Measurements from ENCODE around the gene FRRS1. TPM values are rescaled to one million over a fixed set of nuclear protein-coding genes. Genes with fewer than 3 reads are reported as not detected.

Gene FRRS1
- total RNA-seq, 5 donors from 2014 or later (not counting 1 experiment from before 2014, with no cell fraction given) = 0.20 to 1.2 (median 0.45) TPM; not detected in 1

DNA sequence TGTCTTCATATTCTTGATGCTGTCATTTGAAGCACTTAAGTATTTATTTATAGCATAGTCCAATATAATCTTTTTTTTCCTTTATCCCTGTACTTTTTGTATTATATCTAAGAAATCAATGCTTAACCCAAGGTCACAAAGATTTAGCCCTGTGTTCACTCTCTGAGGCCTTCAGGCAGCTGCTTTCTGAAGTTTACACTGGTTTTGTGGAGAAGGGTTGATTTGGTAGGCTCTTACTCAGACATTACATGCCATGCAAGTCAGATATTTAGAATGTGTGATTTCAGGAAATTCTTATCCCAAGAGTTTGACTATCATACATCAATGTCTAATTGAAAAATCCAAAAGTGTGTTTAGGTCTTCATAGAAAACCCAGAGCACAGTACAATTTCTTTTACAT is 64.2 kb downstream of the FRRS1 start:
- CTCF ChIA-PET = no interaction called here
- H3K9me3 ChIP-seq = no peaks in the 10 kb centered on the region

DNA sequence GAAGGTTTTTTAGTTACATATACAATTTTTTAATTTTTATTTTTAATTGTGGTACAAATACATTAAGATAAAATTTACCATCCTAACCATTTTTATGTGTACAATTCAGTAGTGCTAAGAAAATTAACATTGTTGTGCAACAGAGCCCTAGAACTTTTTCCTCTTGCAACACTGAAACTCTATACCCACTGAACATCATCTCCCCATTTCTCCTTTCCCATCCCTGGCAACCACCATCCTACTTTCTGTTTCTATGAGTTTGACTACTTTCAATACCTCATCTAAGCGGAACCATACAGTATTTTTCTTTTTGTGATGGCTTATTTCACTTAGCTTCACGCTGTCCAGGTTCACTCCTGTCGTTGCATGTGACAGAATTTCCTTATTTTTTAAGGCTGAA is 66.4 kb downstream of the FRRS1 start:
- Mint-ChIP-seq H3K27ac (no peak overlapping the region), H3K27me3 (peaks cover 29% of the 10 kb centered on the region in 2 donors), H3K9me3 (no peaks in the 10 kb centered on the region), H3K36me3 (no peaks in the 10 kb centered on the region), H3K4me1 (peaks cover 11 to 15% (median 12%) of the 10 kb centered on the region in 3 donors), H3K4me3 (no peak overlapping the region)
- ChIA-PET CTCF (no interaction called here), POLR2A (no interaction called here)
- WGBS (ENCODE audit: insufficient coverage) = 90% methylated on average over 2 of the region's 3 CpGs
- ATAC-seq (replicated peaks in 1 of 4) (no peak), DNase-seq (no peak)
- Histone ChIP-seq H3K27me3 (replicated peaks in 1 of 2; ENCODE audit: control insufficient read depth in 2 of 2, extremely low read depth in 1 of 2, insufficient read depth in 2 of 2, low read length in 1 of 2) (peaks cover 0 to 5% of the 10 kb centered on the region in 2 experiments), H3K27ac (ENCODE audit: low read length) (no peak overlapping the region), H3K36me3 (ENCODE audit: control insufficient read depth in 2 of 2, extremely low read depth in 1 of 2, insufficient read depth in 1 of 2, low read length in 1 of 2) (no peaks in the 10 kb centered on the region), H3K9me3 (no peaks in the 10 kb centered on the region), H3K4me1 (ENCODE audit: control insufficient read depth in 1 of 2, extremely low read depth in 1 of 2, insufficient read depth in 2 of 2, low read length in 2 of 2) (peaks cover 3 to 11% of the 10 kb centered on the region in 2 experiments), H3K4me3 (ENCODE audit: control insufficient read depth in 1 of 2, extremely low read depth in 1 of 2, low read length in 1 of 2) (no peak overlapping the region)

More for the DNA sequence above, 64.2 kb downstream of the FRRS1 start:
- Mint-ChIP-seq H3K4me1 (peaks cover 11 to 22% (median 14%) of the 10 kb centered on the region in 3 donors), H3K27ac (no peak overlapping the region), H3K9me3 (no peaks in the 10 kb centered on the region), H3K4me3 (no peak overlapping the region), H3K27me3 (peaks cover 23 to 28% of the 10 kb centered on the region in 2 donors), H3K36me3 (no peaks in the 10 kb centered on the region)
- Histone ChIP-seq H3K4me3 (ENCODE audit: control insufficient read depth in 1 of 2, extremely low read depth in 1 of 2, low read length in 1 of 2) (no peak overlapping the region), H3K27ac (ENCODE audit: low read length) (no peak overlapping the region), H3K36me3 (ENCODE audit: control insufficient read depth in 2 of 2, extremely low read depth in 1 of 2, insufficient read depth in 1 of 2, low read length in 1 of 2) (no peaks in the 10 kb centered on the region), H3K4me1 (ENCODE audit: control insufficient read depth in 1 of 2, extremely low read depth in 1 of 2, insufficient read depth in 2 of 2, low read length in 2 of 2) (peaks cover 3 to 13% of the 10 kb centered on the region in 2 experiments), H3K27me3 (replicated peaks in 1 of 2; ENCODE audit: control insufficient read depth in 2 of 2, extremely low read depth in 1 of 2, insufficient read depth in 2 of 2, low read length in 1 of 2) (peaks cover 0 to 3% of the 10 kb centered on the region in 2 experiments)
- DNase-seq = no peak
- POLR2A ChIA-PET = no interaction called here
- ATAC-seq (replicated peaks in 1 of 4) = no peak

DNA sequence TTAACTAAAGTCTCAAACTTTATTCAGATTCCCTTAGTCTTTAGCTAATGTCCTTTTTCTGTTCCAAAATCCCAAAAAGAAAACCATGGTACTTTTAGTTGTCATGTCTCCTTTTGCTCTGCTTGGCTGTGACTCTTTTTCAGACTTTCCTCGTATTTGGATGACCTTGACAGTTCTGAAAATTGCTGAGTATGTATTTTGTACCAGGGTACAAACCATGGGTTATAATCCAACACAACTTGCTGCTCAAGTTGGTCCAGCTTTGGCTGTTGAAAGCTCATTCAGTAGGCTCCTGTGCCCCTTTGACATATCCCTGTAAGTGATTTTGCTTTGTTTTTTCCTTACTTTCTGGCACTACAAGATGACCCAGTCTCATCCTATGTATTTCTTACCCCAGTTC is 68.9 kb downstream of the FRRS1 start:
- Histone ChIP-seq H3K27me3 (replicated peaks in 1 of 2; ENCODE audit: control insufficient read depth in 2 of 2, extremely low read depth in 1 of 2, insufficient read depth in 2 of 2, low read length in 1 of 2) (peaks cover 0 to 5% of the 10 kb centered on the region in 2 experiments), H3K9me3 (no peaks in the 10 kb centered on the region), H3K36me3 (ENCODE audit: control insufficient read depth in 2 of 2, extremely low read depth in 1 of 2, insufficient read depth in 1 of 2, low read length in 1 of 2) (no peaks in the 10 kb centered on the region), H3K4me1 (ENCODE audit: control insufficient read depth in 1 of 2, extremely low read depth in 1 of 2, insufficient read depth in 2 of 2, low read length in 2 of 2) (no peaks in the 10 kb centered on the region), H3K4me3 (ENCODE audit: control insufficient read depth in 1 of 2, extremely low read depth in 1 of 2, low read length in 1 of 2) (no peak overlapping the region), H3K27ac (ENCODE audit: low read length) (no peak overlapping the region)
- ChIA-PET POLR2A (no interaction called here), CTCF (interaction anchor here in 1 of 2 donors (0.8 kb wide), 1 partner anchor 12 kb away, joined by 3 read pairs; no protein-coding TSS in a partner anchor)
- no CpG with 5 or more reads among the region's 1 CpG for WGBS (ENCODE audit: insufficient coverage)
- no peaks in the 10 kb centered on the region for H3K4me1 Mint-ChIP-seq
- no peak for ATAC-seq (replicated peaks in 1 of 4)
- H3K36me3 Mint-ChIP-seq = no peaks in the 10 kb centered on the region
- peaks cover 33 to 37% of the 10 kb centered on the region in 2 donors for H3K27me3 Mint-ChIP-seq
- H3K9me3 Mint-ChIP-seq = no peaks in the 10 kb centered on the region
- no peak overlapping the region for H3K27ac Mint-ChIP-seq
- DNase-seq = no peak
- H3K4me3 Mint-ChIP-seq = no peak overlapping the region

DNA sequence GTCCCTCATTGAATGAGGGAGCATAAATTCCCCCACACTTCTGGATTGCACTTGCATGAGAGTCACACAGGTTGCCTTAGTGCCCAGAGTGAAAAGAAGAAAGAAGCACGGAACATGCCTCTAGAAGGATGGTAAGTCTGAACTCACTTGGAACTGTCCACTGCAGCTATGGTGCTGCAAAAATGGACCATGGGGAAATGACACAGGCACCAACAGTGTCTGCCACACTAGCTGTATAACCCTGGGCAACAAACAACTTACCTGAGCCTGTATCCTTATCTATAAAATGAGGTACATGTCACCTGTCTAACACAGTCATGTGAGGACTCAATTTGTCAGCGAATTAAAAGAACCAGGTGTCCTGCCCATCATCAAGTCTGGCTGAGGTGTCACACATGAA is 69.8 kb downstream of the FRRS1 start:
- H3K9me3 Mint-ChIP-seq = no peaks in the 10 kb centered on the region
- no peaks in the 10 kb centered on the region for H3K36me3 ChIP-seq (ENCODE audit: control insufficient read depth in 2 of 2, extremely low read depth in 1 of 2, insufficient read depth in 1 of 2, low read length in 1 of 2)
- no peak for ATAC-seq (replicated peaks in 1 of 4)
- H3K4me3 Mint-ChIP-seq = no peak overlapping the region
- H3K36me3 Mint-ChIP-seq = no peaks in the 10 kb centered on the region
- peaks cover 31 to 38% of the 10 kb centered on the region in 2 donors for H3K27me3 Mint-ChIP-seq
- peaks cover 0 to 5% of the 10 kb centered on the region in 2 experiments for H3K27me3 ChIP-seq (replicated peaks in 1 of 2; ENCODE audit: control insufficient read depth in 2 of 2, extremely low read depth in 1 of 2, insufficient read depth in 2 of 2, low read length in 1 of 2)
- ChIA-PET CTCF (no interaction called here), POLR2A (no interaction called here)
- H3K4me1 ChIP-seq (ENCODE audit: control insufficient read depth in 1 of 2, extremely low read depth in 1 of 2, insufficient read depth in 2 of 2, low read length in 2 of 2) = no peaks in the 10 kb centered on the region
- no CpG with 5 or more reads among the region's 2 CpGs for WGBS (ENCODE audit: insufficient coverage)
- no peak overlapping the region for H3K27ac Mint-ChIP-seq
- no peak overlapping the region for H3K4me3 ChIP-seq (ENCODE audit: control insufficient read depth in 1 of 2, extremely low read depth in 1 of 2, low read length in 1 of 2)
- no peak overlapping the region for H3K27ac ChIP-seq (ENCODE audit: low read length)
- no peaks in the 10 kb centered on the region for H3K9me3 ChIP-seq
- no peak for DNase-seq
- no peaks in the 10 kb centered on the region for H3K4me1 Mint-ChIP-seq

DNA sequence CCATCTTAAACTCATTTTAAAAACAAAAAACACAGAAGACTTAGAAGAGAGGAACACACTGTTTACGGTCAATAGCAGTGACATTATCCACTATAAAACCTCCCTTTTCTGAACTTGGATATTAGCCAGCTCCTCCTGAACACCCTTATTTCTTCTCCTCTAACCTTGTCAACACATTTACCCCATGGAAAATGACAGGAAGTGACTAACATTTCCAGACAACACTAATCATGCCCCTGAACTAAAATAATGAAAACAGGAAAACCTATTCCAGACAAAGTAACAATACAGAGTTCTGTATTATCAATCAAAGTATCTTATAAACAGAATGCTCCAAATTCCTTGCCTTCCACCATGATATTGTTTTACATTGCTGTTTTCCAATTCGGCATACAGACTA is 75.3 kb downstream of the FRRS1 start:
- ATAC-seq (replicated peaks in 1 of 4) (no peak), DNase-seq (no peak)

DNA sequence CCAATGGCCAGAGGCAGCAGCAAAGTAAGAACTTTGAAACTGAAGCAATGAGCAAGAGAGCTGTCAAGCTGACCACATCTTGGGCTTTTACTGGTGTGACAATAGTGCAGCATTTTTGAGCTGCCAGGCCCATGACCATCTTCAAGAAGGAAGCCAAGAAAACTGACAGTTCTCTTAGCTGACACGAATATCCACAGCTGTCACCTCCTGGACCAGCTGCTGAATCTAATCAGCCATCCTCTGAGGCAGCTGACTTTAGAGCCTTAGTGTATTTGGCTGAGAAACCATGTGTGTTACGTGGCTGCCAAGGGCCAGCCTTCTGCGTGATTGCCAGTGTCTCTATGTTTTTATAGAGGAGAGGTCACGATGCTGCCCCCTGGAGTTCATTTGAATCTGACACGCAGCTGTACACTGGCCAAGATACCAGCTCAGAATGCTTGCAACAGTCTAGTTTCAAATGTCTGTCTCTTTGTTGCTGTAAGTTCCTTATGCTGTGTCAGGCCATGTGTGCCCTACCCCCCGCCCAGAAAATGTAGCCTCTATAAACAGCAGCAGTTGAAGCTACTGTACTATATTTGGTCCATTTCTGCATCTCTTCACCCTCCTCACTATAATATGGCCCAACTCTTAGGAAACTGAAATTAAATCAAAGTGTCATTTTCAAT is 80.8 kb downstream of the FRRS1 start:
- Mint-ChIP-seq H3K9me3 (no peaks in the 10 kb centered on the region), H3K27ac (no peak overlapping the region), H3K4me3 (no peak overlapping the region), H3K4me1 (no peaks in the 10 kb centered on the region), H3K27me3 (peaks cover 1 to 5% of the 10 kb centered on the region in 2 donors), H3K36me3 (no peaks in the 10 kb centered on the region)
- 62% methylated on average over 5 of the region's 6 CpGs for WGBS (ENCODE audit: insufficient coverage)
- peak; percentile 36 to 61 (median 47) for ATAC-seq (replicated peaks in 1 of 4)
- Histone ChIP-seq H3K4me1 (ENCODE audit: control insufficient read depth in 1 of 2, extremely low read depth in 1 of 2, insufficient read depth in 2 of 2, low read length in 2 of 2) (no peaks in the 10 kb centered on the region), H3K4me3 (ENCODE audit: control insufficient read depth in 1 of 2, extremely low read depth in 1 of 2, low read length in 1 of 2) (no peak overlapping the region), H3K36me3 (ENCODE audit: control insufficient read depth in 2 of 2, extremely low read depth in 1 of 2, insufficient read depth in 1 of 2, low read length in 1 of 2) (no peaks in the 10 kb centered on the region), H3K27ac (ENCODE audit: low read length) (no peak overlapping the region), H3K27me3 (replicated peaks in 1 of 2; ENCODE audit: control insufficient read depth in 2 of 2, extremely low read depth in 1 of 2, insufficient read depth in 2 of 2, low read length in 1 of 2) (no peaks in the 10 kb centered on the region), H3K9me3 (no peaks in the 10 kb centered on the region)
- ChIA-PET CTCF (interaction anchor here (0.6 to 1.3 kb wide), 7 partner anchors 12 to 891 kb away, joined by 3 to 4 read pairs (median 3); no protein-coding TSS in a partner anchor), POLR2A (no interaction called here)
- DNase-seq = peak in 20 of 35 experiments; percentile 1 to 45 (median 10)

More for the DNA sequence above, 75.3 kb downstream of the FRRS1 start:
- Histone ChIP-seq H3K4me3 (ENCODE audit: control insufficient read depth in 1 of 2, extremely low read depth in 1 of 2, low read length in 1 of 2) (no peak overlapping the region), H3K36me3 (ENCODE audit: control insufficient read depth in 2 of 2, extremely low read depth in 1 of 2, insufficient read depth in 1 of 2, low read length in 1 of 2) (no peaks in the 10 kb centered on the region), H3K9me3 (no peaks in the 10 kb centered on the region), H3K27ac (ENCODE audit: low read length) (no peak overlapping the region), H3K4me1 (ENCODE audit: control insufficient read depth in 1 of 2, extremely low read depth in 1 of 2, insufficient read depth in 2 of 2, low read length in 2 of 2) (no peaks in the 10 kb centered on the region), H3K27me3 (replicated peaks in 1 of 2; ENCODE audit: control insufficient read depth in 2 of 2, extremely low read depth in 1 of 2, insufficient read depth in 2 of 2, low read length in 1 of 2) (peaks cover 0 to 5% of the 10 kb centered on the region in 2 experiments)
- H3K27ac Mint-ChIP-seq = no peak overlapping the region
- H3K27me3 Mint-ChIP-seq = peaks cover 10 to 21% of the 10 kb centered on the region in 2 donors
- 100% methylated on average over 1 of the region's 2 CpGs for WGBS (ENCODE audit: insufficient coverage)
- ChIA-PET POLR2A (interaction anchor here in 1 of 2 donors (0.6 kb wide), 1 partner anchor 14 kb away, joined by 3 read pairs; no protein-coding TSS in a partner anchor), CTCF (interaction anchor here in 1 of 2 donors (1.0 kb wide), 1 partner anchor 17 kb away, joined by 3 read pairs; no protein-coding TSS in a partner anchor)
- no peaks in the 10 kb centered on the region for H3K9me3 Mint-ChIP-seq
- H3K4me1 Mint-ChIP-seq = no peaks in the 10 kb centered on the region
- H3K36me3 Mint-ChIP-seq = no peaks in the 10 kb centered on the region
- no peak overlapping the region for H3K4me3 Mint-ChIP-seq
